Activated naive CD8-positive, alpha-beta T cell treated with anti-CD3 and anti-CD28 coated beads, Interleukin-2, amount 50 U/mL, for 24 hours (primary cell): ENCODE measurements around the gene ZNF791.
"Not testable (repeated sequence)": the region's sequence is repeated elsewhere in the genome, so short reads cannot be mapped to it uniquely, and the experiment has no call there.

Experiments used
- ATAC-seq: fragments of 150-1000 bp; cut with Tn5 transposase; one replicate; pipeline ENCODE4 v1.10.0; 2021
- DNase-seq: peaks from one replicate; pipeline ENCODE4 v3.0.0; 2021
- H3K27ac Mint-ChIP-seq: one replicate; pipeline ENCODE4 v1.8.0; 2021; ENCODE audit warnings: mild to moderate bottlenecking, mixed read lengths
- H3K27me3 Mint-ChIP-seq: one replicate; pipeline ENCODE4 v1.8.0; 2021; ENCODE audit warnings: mixed read lengths
- H3K36me3 Mint-ChIP-seq: one replicate; pipeline ENCODE4 v1.8.0; 2021; ENCODE audit warnings: low read depth, mixed read lengths
- H3K4me1 Mint-ChIP-seq: one replicate; pipeline ENCODE4 v1.8.0; 2021; ENCODE audit warnings: mixed read lengths
- H3K4me3 Mint-ChIP-seq: one replicate; pipeline ENCODE4 v1.8.0; 2021; ENCODE audit warnings: mild to moderate bottlenecking, moderate library complexity, mixed read lengths
- H3K9me3 Mint-ChIP-seq: one replicate; pipeline ENCODE4 v1.8.0; 2021; ENCODE audit warnings: mixed read lengths

ZNF791 gene

GRCh38 chr19:12610540-12611360, at the start of gene ZNF791, which contains the start of gene ZNF490:
Gene ZNF791, plus strand, starts transcription at chr19:12610920. Its CDS starts 160 bp downstream, at chr19:12611080.
Gene ZNF490, minus strand, starts transcription at chr19:12610813. Its CDS starts 133 bp downstream, at chr19:12610680.
- H3K4me3 Mint-ChIP-seq = peak within 1 kb of the TSS; percentile 99
- no peaks in the 10 kb centered on the region for H3K27me3 Mint-ChIP-seq
- peaks cover 19% of the 10 kb centered on the region for H3K36me3 Mint-ChIP-seq
- H3K9me3 Mint-ChIP-seq = no peaks in the 10 kb centered on the region
- ATAC-seq (peak; percentile 95), DNase-seq (peak; percentile 97)
- H3K27ac Mint-ChIP-seq = peak within 1 kb of the TSS; percentile 97
- peaks cover 58% of the 10 kb centered on the region for H3K4me1 Mint-ChIP-seq

GRCh38 chr19:12564016-12564664, 46.6 kb upstream of the ZNF791 start:
- Mint-ChIP-seq H3K9me3 (no peaks in the 10 kb centered on the region), H3K36me3 (no peaks in the 10 kb centered on the region), H3K4me3 (no peak overlapping the region), H3K27me3 (no peaks in the 10 kb centered on the region), H3K27ac (no peak overlapping the region), H3K4me1 (peaks cover 3% of the 10 kb centered on the region)
- DNase-seq = peak; percentile 94
- ATAC-seq = peak; percentile 89

GRCh38 chr19:12566380-12566779, 44.3 kb upstream of the ZNF791 start:
- not testable (repeated sequence) for H3K4me3 Mint-ChIP-seq, H3K9me3 Mint-ChIP-seq, H3K27ac Mint-ChIP-seq, ATAC-seq, DNase-seq, H3K36me3 Mint-ChIP-seq, H3K4me1 Mint-ChIP-seq, H3K27me3 Mint-ChIP-seq

- H3K27ac Mint-ChIP-seq = no peak overlapping the region
- no peaks in the 10 kb centered on the region for H3K36me3 Mint-ChIP-seq
- H3K4me1 Mint-ChIP-seq = peaks cover 7% of the 10 kb centered on the region
- H3K9me3 Mint-ChIP-seq = no peaks in the 10 kb centered on the region
- no peaks in the 10 kb centered on the region for H3K27me3 Mint-ChIP-seq
- H3K4me3 Mint-ChIP-seq = no peak overlapping the region
- no peak for ATAC-seq
- DNase-seq = no peak
These were observed 42.8 kb upstream of the ZNF791 start for GRCh38 chr19:12567951-12568350.

GRCh38 chr19:12574036-12574435, 36.7 kb upstream of the ZNF791 start:
- Mint-ChIP-seq H3K36me3 (peaks cover 10% of the 10 kb centered on the region), H3K9me3 (peaks cover 7% of the 10 kb centered on the region), H3K4me3 (no peak overlapping the region), H3K4me1 (peaks cover 10% of the 10 kb centered on the region), H3K27ac (peak overlapping the region; percentile 8), H3K27me3 (no peaks in the 10 kb centered on the region)
- peak; percentile 13 for DNase-seq
- no peak for ATAC-seq

- no peak for ATAC-seq
- peaks cover 52% of the 10 kb centered on the region for H3K36me3 Mint-ChIP-seq
- H3K4me1 Mint-ChIP-seq = peaks cover 6% of the 10 kb centered on the region
- DNase-seq = no peak
- H3K9me3 Mint-ChIP-seq = peaks cover 27% of the 10 kb centered on the region
- H3K27me3 Mint-ChIP-seq = no peaks in the 10 kb centered on the region
- no peak overlapping the region for H3K27ac Mint-ChIP-seq
- no peak overlapping the region for H3K4me3 Mint-ChIP-seq
These were observed 32.1 kb upstream of the ZNF791 start for GRCh38 chr19:12578641-12579040.

- no peaks in the 10 kb centered on the region for H3K27me3 Mint-ChIP-seq
- DNase-seq (no peak), ATAC-seq (no peak)
- no peaks in the 10 kb centered on the region for H3K4me1 Mint-ChIP-seq
- H3K4me3 Mint-ChIP-seq = no peak overlapping the region
- no peak overlapping the region for H3K27ac Mint-ChIP-seq
- peaks cover 28% of the 10 kb centered on the region for H3K9me3 Mint-ChIP-seq
- H3K36me3 Mint-ChIP-seq = peaks cover 52% of the 10 kb centered on the region
These were observed 30.5 kb upstream of the ZNF791 start for GRCh38 chr19:12580180-12580694.

GRCh38 chr19:12581100-12581499, 29.6 kb upstream of the ZNF791 start:
- H3K4me3 Mint-ChIP-seq = no peak overlapping the region
- H3K36me3 Mint-ChIP-seq = peaks cover 52% of the 10 kb centered on the region
- no peak for DNase-seq
- ATAC-seq = no peak
- H3K4me1 Mint-ChIP-seq = peaks cover 2% of the 10 kb centered on the region
- no peak overlapping the region for H3K27ac Mint-ChIP-seq
- no peaks in the 10 kb centered on the region for H3K27me3 Mint-ChIP-seq
- peaks cover 28% of the 10 kb centered on the region for H3K9me3 Mint-ChIP-seq

GRCh38 chr19:12596485-12596884, 14.2 kb upstream of the ZNF791 start:
- DNase-seq = no peak
- H3K4me1 Mint-ChIP-seq = no peaks in the 10 kb centered on the region
- H3K27me3 Mint-ChIP-seq = no peaks in the 10 kb centered on the region
- no peak overlapping the region for H3K27ac Mint-ChIP-seq
- no peak for ATAC-seq
- no peaks in the 10 kb centered on the region for H3K9me3 Mint-ChIP-seq
- peaks cover 10% of the 10 kb centered on the region for H3K36me3 Mint-ChIP-seq
- no peak overlapping the region for H3K4me3 Mint-ChIP-seq

GRCh38 chr19:12596927-12597548, 13.7 kb upstream of the ZNF791 start:
- Mint-ChIP-seq H3K9me3 (no peaks in the 10 kb centered on the region), H3K36me3 (peaks cover 10% of the 10 kb centered on the region), H3K27me3 (no peaks in the 10 kb centered on the region), H3K27ac (no peak overlapping the region), H3K4me3 (no peak overlapping the region), H3K4me1 (no peaks in the 10 kb centered on the region)
- no peak for ATAC-seq
- no peak for DNase-seq

- no peaks in the 10 kb centered on the region for H3K9me3 Mint-ChIP-seq
- H3K4me3 Mint-ChIP-seq = no peak overlapping the region
- no peak for DNase-seq
- H3K27ac Mint-ChIP-seq = no peak overlapping the region
- peaks cover 10% of the 10 kb centered on the region for H3K36me3 Mint-ChIP-seq
- no peaks in the 10 kb centered on the region for H3K4me1 Mint-ChIP-seq
- no peak for ATAC-seq
- H3K27me3 Mint-ChIP-seq = no peaks in the 10 kb centered on the region
These were observed 13.1 kb upstream of the ZNF791 start for GRCh38 chr19:12597594-12597993.

GRCh38 chr19:12603714-12604113, 7.0 kb upstream of the ZNF791 start:
- DNase-seq = peak; percentile 63
- H3K4me3 Mint-ChIP-seq = no peak overlapping the region

GRCh38 chr19:12606796-12607195, 3.9 kb upstream of the ZNF791 start:
- Mint-ChIP-seq H3K27me3 (no peaks in the 10 kb centered on the region), H3K27ac (no peak overlapping the region), H3K4me3 (no peak overlapping the region), H3K9me3 (no peaks in the 10 kb centered on the region), H3K36me3 (peaks cover 4% of the 10 kb centered on the region), H3K4me1 (peaks cover 46% of the 10 kb centered on the region)
- DNase-seq = no peak
- no peak for ATAC-seq

More at GRCh38 chr19:12603714-12604113, 7.0 kb upstream of the ZNF791 start:
- Mint-ChIP-seq H3K36me3 (peaks cover 9% of the 10 kb centered on the region), H3K27me3 (no peaks in the 10 kb centered on the region), H3K9me3 (no peaks in the 10 kb centered on the region), H3K27ac (peak overlapping the region; percentile 67), H3K4me1 (peaks cover 27% of the 10 kb centered on the region)
- ATAC-seq = peak; percentile 99

- ATAC-seq (no peak), DNase-seq (no peak)
- H3K4me3 Mint-ChIP-seq = no peak overlapping the region
- peaks cover 6% of the 10 kb centered on the region for H3K36me3 Mint-ChIP-seq
- H3K9me3 Mint-ChIP-seq = no peaks in the 10 kb centered on the region
- peaks cover 51% of the 10 kb centered on the region for H3K4me1 Mint-ChIP-seq
- no peak overlapping the region for H3K27ac Mint-ChIP-seq
- no peaks in the 10 kb centered on the region for H3K27me3 Mint-ChIP-seq
These were observed 3.1 kb upstream of the ZNF791 start for GRCh38 chr19:12607631-12608030.
